ENCODE results near the gene NDC80. TPM values are rescaled to one million over a fixed set of nuclear protein-coding genes. Genes with fewer than 3 reads are reported as not detected.
A peak's percentile ranks its signal among the peaks of the same experiment; 100 is the strongest.

The NDC80 gene
- total and polyA plus RNA-seq, 9 of the 15 experiments (the other 6 are each of a cell fraction or from before 2014, with no cell fraction given) = 65.2 to 97.9 (median 83.3) TPM

DNA sequence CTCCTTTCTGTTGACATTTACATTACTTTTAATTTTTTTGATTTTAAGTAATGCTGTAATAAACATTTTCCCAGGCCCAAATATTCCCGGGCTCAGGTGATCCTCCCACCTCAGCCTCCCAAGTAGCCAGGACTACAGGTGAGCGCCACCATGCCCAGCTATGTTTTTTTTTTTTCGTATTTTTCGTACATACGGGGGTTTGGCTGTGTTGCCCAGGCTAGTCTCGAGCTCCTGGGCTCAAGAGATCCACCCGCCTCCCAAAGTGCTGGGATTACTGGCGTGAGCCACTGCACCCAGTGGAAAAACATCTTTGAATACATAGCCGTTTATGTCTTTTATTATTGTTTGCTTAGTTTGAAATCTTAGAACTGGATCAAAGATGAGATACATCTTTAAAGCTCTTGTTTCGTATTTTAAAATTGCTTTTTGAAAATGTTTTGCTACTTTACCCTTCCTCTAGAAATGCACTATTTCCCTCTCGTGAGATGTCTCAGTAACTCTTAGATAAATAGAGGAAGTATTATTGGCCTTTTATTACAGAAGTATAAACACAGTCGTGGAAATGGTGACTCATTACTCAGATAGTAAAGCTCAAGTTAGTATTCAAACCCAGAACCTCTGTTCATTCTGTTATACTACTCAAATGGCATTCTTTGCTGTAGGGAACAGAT, 86.6 kb downstream of the NDC80 start (continued):
- TF ChIP-seq TCF7L2 (IDR thresholded peaks at IDR 0.05; ENCODE audit: low read depth, low read length) (no peak), SP2 (IDR thresholded peaks at IDR 0.05; ENCODE audit: extremely low read depth, low read depth, low read length, poor library complexity, severe bottlenecking) (no peak), RBM15 (IDR thresholded peaks at IDR 0.05; ENCODE audit: insufficient read depth, low read length) (no peak), ELF2 (CRISPR knock-in tag; IDR thresholded peaks at IDR 0.05) (no peak), SOX6 (IDR thresholded peaks at IDR 0.05) (0 out of 2 replicates have a peak, but pooled peaks have one; percentile 10), HDAC8 (tag; IDR thresholded peaks at IDR 0.05) (no peak), ZNF444 (CRISPR knock-in tag; IDR thresholded peaks at IDR 0.05) (no peak), KDM1A (IDR thresholded peaks at IDR 0.05) (no peak), HEY1 (CRISPR knock-in tag; IDR thresholded peaks at IDR 0.05; ENCODE audit: borderline replicate concordance) (no peak), PURB (CRISPR knock-in tag; IDR thresholded peaks at IDR 0.05; ENCODE audit: low read depth) (no peak), DDX20 (tag; IDR thresholded peaks at IDR 0.05; ENCODE audit: low read depth) (no peak), MTA2 (IDR thresholded peaks at IDR 0.05; ENCODE audit: low read depth) (no peak), TCF3 (CRISPR knock-in tag; IDR thresholded peaks at IDR 0.05) (no peak), NCOA6 (IDR thresholded peaks at IDR 0.05) (no peak), PTTG1 (tag; IDR thresholded peaks at IDR 0.05; ENCODE audit: low read depth) (no peak), JUNB (CRISPR knock-in tag; conservative IDR thresholded peaks at IDR 0.05) (no peak; the same call in 1 of the 2 replicates), NFATC3 (IDR thresholded peaks at IDR 0.05) (peak; percentile 93; the same call in 1 of the 2 replicates), MAFK (IDR thresholded peaks at IDR 0.05; ENCODE audit: low read length) (no peak), CREB1 (IDR thresholded peaks at IDR 0.05) (no peak), CREB1 (CRISPR knock-in tag; IDR thresholded peaks at IDR 0.05) (no peak), NR4A1 (CRISPR knock-in tag; IDR thresholded peaks at IDR 0.05) (no peak), NR4A1 (tag; IDR thresholded peaks at IDR 0.05) (no peak), FOXJ2 (tag; IDR thresholded peaks at IDR 0.05) (no peak), SP1 (CRISPR knock-in tag; IDR thresholded peaks at IDR 0.05) (peak; percentile 40; the same call in 1 of the 2 replicates)
- TF ChIP-seq, protein P1, sequence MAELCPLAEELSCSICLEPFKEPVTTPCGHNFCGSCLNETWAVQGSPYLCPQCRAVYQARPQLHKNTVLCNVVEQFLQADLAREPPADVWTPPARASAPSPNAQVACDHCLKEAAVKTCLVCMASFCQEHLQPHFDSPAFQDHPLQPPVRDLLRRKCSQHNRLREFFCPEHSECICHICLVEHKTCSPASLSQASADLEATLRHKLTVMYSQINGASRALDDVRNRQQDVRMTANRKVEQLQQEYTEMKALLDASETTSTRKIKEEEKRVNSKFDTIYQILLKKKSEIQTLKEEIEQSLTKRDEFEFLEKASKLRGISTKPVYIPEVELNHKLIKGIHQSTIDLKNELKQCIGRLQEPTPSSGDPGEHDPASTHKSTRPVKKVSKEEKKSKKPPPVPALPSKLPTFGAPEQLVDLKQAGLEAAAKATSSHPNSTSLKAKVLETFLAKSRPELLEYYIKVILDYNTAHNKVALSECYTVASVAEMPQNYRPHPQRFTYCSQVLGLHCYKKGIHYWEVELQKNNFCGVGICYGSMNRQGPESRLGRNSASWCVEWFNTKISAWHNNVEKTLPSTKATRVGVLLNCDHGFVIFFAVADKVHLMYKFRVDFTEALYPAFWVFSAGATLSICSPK (IDR thresholded peaks at IDR 0.05; ENCODE audit: borderline replicate concordance) = no peak
- TF ChIP-seq, protein P2, sequence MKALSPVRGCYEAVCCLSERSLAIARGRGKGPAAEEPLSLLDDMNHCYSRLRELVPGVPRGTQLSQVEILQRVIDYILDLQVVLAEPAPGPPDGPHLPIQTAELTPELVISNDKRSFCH (CRISPR knock-in tag; IDR thresholded peaks at IDR 0.05) = no peak
- TF ChIP-seq, protein P2 (tag; IDR thresholded peaks at IDR 0.05) = no peak
- TF ChIP-seq, protein P3, sequence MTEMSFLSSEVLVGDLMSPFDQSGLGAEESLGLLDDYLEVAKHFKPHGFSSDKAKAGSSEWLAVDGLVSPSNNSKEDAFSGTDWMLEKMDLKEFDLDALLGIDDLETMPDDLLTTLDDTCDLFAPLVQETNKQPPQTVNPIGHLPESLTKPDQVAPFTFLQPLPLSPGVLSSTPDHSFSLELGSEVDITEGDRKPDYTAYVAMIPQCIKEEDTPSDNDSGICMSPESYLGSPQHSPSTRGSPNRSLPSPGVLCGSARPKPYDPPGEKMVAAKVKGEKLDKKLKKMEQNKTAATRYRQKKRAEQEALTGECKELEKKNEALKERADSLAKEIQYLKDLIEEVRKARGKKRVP (CRISPR knock-in tag; IDR thresholded peaks at IDR 0.05) = no peak
- TF ChIP-seq, protein P4, sequence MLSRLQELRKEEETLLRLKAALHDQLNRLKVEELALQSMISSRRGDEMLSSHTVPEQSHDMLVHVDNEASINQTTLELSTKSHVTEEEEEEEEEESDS (CRISPR knock-in tag; IDR thresholded peaks at IDR 0.05) = no peak

Data from K562 (cell line).